GM23338 (cell line): ENCODE measurements around the gene PXK. TPM values are rescaled to one million over a fixed set of nuclear protein-coding genes. Genes with fewer than 3 reads are reported as not detected.

Experiments
- ATAC-seq: fragments of 200-7000 bp; cut with Tn5 transposase; 3 replicates; pipeline ENCODE4 v1.9.1; 2020
- DNase-seq: peaks from one replicate; pipeline ENCODE4 v3.0.0-alpha.2; 2015; ENCODE audit warnings: low spot score
- H2AFZ ChIP-seq: fragments of 200-600 bp; sonication (generic); 2 replicates; pipeline ENCODE4 v1.8.0; 2016; ENCODE audit warnings: antibody characterized with exemption, mild to moderate bottlenecking, moderate library complexity
- H3F3A ChIP-seq: fragments of 200-600 bp; sonication (generic); replicated peaks from 2 replicates; pipeline ENCODE4 v1.8.0; 2017; ENCODE audit warnings: antibody characterized with exemption, mixed run types, low read depth
- H3K27ac ChIP-seq: fragments of 200-600 bp; sonication (generic); 2 replicates; pipeline ENCODE4 v1.6.1; 2016; ENCODE audit warnings: low read depth
- H3K27me3 ChIP-seq: fragments of 200-600 bp; sonication (generic); 2 replicates; pipeline ENCODE4 v1.8.0; 2016; ENCODE audit warnings: mild to moderate bottlenecking, mixed run types, moderate library complexity; ENCODE audit not compliant: insufficient read depth
- H3K36me3 ChIP-seq: fragments of 200-600 bp; sonication (generic); 2 replicates; pipeline ENCODE4 v1.8.0; 2016; ENCODE audit warnings: mild to moderate bottlenecking; ENCODE audit not compliant: insufficient read depth
- H3K4me1 ChIP-seq: fragments of 200-600 bp; sonication (generic); 2 replicates; pipeline ENCODE4 v1.8.0; 2016; ENCODE audit warnings: mild to moderate bottlenecking, moderate library complexity; ENCODE audit not compliant: insufficient read depth
- H3K4me2 ChIP-seq: fragments of 200-600 bp; sonication (generic); 2 replicates; pipeline ENCODE4 v1.7.1; 2017; ENCODE audit warnings: mixed run types
- H3K4me3 ChIP-seq: fragments of 200-600 bp; sonication (generic); 2 replicates; pipeline ENCODE4 v1.6.1; 2016; ENCODE audit warnings: mixed run types
- H3K79me2 ChIP-seq: fragments of 200-600 bp; sonication (generic); replicated peaks from 2 replicates; pipeline ENCODE4 v1.8.0; 2017; ENCODE audit warnings: mild to moderate bottlenecking; ENCODE audit not compliant: insufficient read depth
- H3K9me2 ChIP-seq: fragments of 200-600 bp; sonication (generic); 2 replicates; pipeline ENCODE4 v1.8.0; 2017; ENCODE audit not compliant: insufficient read depth
- H4K20me1 ChIP-seq: fragments of 200-600 bp; sonication (generic); replicated peaks from 2 replicates; pipeline ENCODE4 v1.8.0; 2017; ENCODE audit warnings: mild to moderate bottlenecking; ENCODE audit not compliant: insufficient read depth
- H3K27ac Mint-ChIP-seq: 2 replicates; pipeline ENCODE4 v1.8.0; 2020; ENCODE audit warnings: inconsistent platforms, mild to moderate bottlenecking, moderate library complexity, mixed read lengths
- H3K27me3 Mint-ChIP-seq: 3 replicates; pipeline ENCODE4 v1.8.0; 2022; ENCODE audit warnings: low read depth, mild to moderate bottlenecking, moderate library complexity, mixed read lengths, inconsistent platforms; ENCODE audit not compliant: insufficient read depth, poor library complexity
- H3K36me3 Mint-ChIP-seq: 3 replicates; pipeline ENCODE4 v1.8.0; 2021; ENCODE audit warnings: low read depth, mild to moderate bottlenecking, inconsistent platforms, moderate library complexity, mixed read lengths
- H3K4me1 Mint-ChIP-seq: 3 replicates; pipeline ENCODE4 v1.8.0; 2020; ENCODE audit warnings: mild to moderate bottlenecking, inconsistent platforms, mixed read lengths
- H3K4me3 Mint-ChIP-seq: 3 replicates; pipeline ENCODE4 v1.8.0; 2021; ENCODE audit warnings: moderate library complexity, mild to moderate bottlenecking, inconsistent platforms, mixed read lengths
- H3K9me3 Mint-ChIP-seq: 3 replicates; pipeline ENCODE4 v1.8.0; 2020; ENCODE audit warnings: moderate library complexity, mild to moderate bottlenecking, inconsistent platforms, mixed read lengths
- CREB1 ChIP-seq: fragments of 250-450 bp; sonication (Bioruptor Pico); IDR thresholded peaks from 2 replicates; pipeline ENCODE4 v1.5.0; 2020; ENCODE audit warnings: low read depth, mild to moderate bottlenecking, moderate library complexity
- EZH2 ChIP-seq: fragments of 200-600 bp; sonication (generic); IDR thresholded peaks from one replicate; pipeline ENCODE4 v1.8.0; 2017; ENCODE audit warnings: antibody characterized with exemption, mild to moderate bottlenecking, low read depth; ENCODE audit not compliant: unreplicated experiment
- EZH2phosphoT487 ChIP-seq: fragments of 200-600 bp; sonication (generic); IDR thresholded peaks from one replicate; pipeline ENCODE4 v1.8.1; 2018; ENCODE audit warnings: antibody characterized with exemption; ENCODE audit not compliant: unreplicated experiment
- JUNB ChIP-seq: IDR thresholded peaks from one replicate; pipeline ENCODE4 v1.6.1; 2016; ENCODE audit warnings: antibody characterized with exemption; ENCODE audit not compliant: unreplicated experiment
- NANOG ChIP-seq: IDR thresholded peaks from 2 replicates; pipeline ENCODE4 v1.6.1; 2016; ENCODE audit warnings: antibody characterized with exemption, borderline replicate concordance
- POLR2AphosphoS5 ChIP-seq: IDR thresholded peaks from 2 replicates; pipeline ENCODE4 v1.6.1; 2016; ENCODE audit warnings: antibody characterized with exemption, low read depth
- REST ChIP-seq: IDR thresholded peaks from one replicate; pipeline ENCODE4 v1.6.1; 2018; ENCODE audit warnings: antibody characterized with exemption; ENCODE audit not compliant: unreplicated experiment
- STAT1 ChIP-seq: IDR thresholded peaks from one replicate; pipeline ENCODE4 v1.6.1; 2016; ENCODE audit warnings: antibody characterized with exemption; ENCODE audit not compliant: unreplicated experiment
- ZNF114 ChIP-seq: fragments of 250-450 bp; sonication (Bioruptor Pico); IDR thresholded peaks from 2 replicates; pipeline ENCODE4 v1.5.0; 2020; ENCODE audit warnings: mild to moderate bottlenecking, moderate library complexity
- ZNF331 ChIP-seq: fragments of 250-450 bp; sonication (Bioruptor Pico); IDR thresholded peaks from 2 replicates; pipeline ENCODE4 v1.5.0; 2020; ENCODE audit warnings: low read depth, mild to moderate bottlenecking, moderate library complexity
- polyA plus RNA-seq: library from polyadenylated mRNA; unstranded; fragments of >200 nt; fragmentation: Nextera tagmentation; extraction: Ambion mirVana; gene quantifications from 2 replicates; pipeline ENCODE4 v1.2.1, GENCODE V29; 2016
- total RNA-seq: library from RNA; depleted of rRNA; stranded (reverse); fragments of >200 nt; shearing (Covaris generic); gene quantifications from 2 replicates; pipeline ENCODE4 v1.2.3, GENCODE V29; 2014
- TF ChIP-seq, protein P1 (sequence below): IDR thresholded peaks from 2 replicates; pipeline ENCODE4 v1.6.1; 2016; ENCODE audit warnings: antibody characterized with exemption
- TF ChIP-seq, protein P2 (sequence below), 2 experiments: fragments of 200-600 bp in 1 of 2; sonication (generic) in 1 of 2; conservative IDR thresholded peaks; 2 replicates each; pipeline versions ENCODE4 v1.5.1 to v1.6.1; 2016 to 2017; ENCODE audit warnings: antibody characterized with exemption in 2 of 2, low read depth in 2 of 2, mild to moderate bottlenecking in 2 of 2, moderate library complexity in 1 of 2

The PXK gene
- total and polyA plus RNA-seq, 2 experiments from 2014 or later = 6.4 to 6.5 TPM

DNA sequence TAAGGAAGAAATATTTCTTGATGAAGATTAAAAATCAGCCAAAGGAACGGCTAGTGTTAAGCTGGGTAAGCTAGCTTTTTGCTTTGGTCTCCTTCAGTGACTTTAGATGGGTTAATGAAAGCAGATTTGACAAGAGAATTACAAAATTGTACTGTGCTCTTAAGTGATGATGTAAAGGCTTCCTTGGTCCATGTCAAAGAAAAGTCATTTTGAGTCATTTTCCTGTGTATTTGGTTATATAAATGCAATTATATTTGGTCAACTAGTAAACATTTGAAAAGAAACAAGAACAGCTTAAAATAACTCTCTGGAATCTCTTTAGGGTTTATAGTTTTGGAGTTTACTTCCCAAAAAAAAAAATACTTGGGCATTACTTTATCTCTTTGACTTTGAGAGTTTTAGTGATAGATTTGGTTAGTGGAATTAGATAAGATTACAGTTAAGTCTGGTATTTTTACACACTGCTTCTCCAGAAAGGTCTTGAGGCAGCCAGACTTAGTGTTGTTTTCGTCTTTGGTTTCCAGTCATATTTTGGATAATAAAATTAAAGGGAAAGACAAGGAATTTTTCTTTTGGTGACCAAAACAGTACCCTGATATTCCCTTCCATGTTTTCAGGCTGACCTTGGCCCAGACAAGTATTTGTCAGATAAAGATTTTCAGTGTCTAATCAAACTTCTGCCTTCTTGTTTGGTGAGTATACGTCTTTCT lies 58.6 kb downstream of the PXK start (continued):
- TF ChIP-seq POLR2AphosphoS5 = no peak
- TF ChIP-seq STAT1 = no peak
- no peak for TF ChIP-seq REST

GRCh38 chr3:58392181-58392580 lies 59.5 kb downstream of the PXK start:
- Mint-ChIP-seq H3K4me1 (peaks cover 46% of the 10 kb centered on the region), H3K27ac (no peak overlapping the region), H3K27me3 (no peaks in the 10 kb centered on the region), H3K9me3 (no peaks in the 10 kb centered on the region), H3K4me3 (no peak overlapping the region), H3K36me3 (no peaks in the 10 kb centered on the region)
- peaks cover 33% of the 10 kb centered on the region for H3K4me1 ChIP-seq
- H3F3A ChIP-seq = no peaks in the 10 kb centered on the region
- no peaks in the 10 kb centered on the region for H3K36me3 ChIP-seq
- DNase-seq = no peak
- H4K20me1 ChIP-seq = no peaks in the 10 kb centered on the region
- no peaks in the 10 kb centered on the region for H3K79me2 ChIP-seq
- no peak overlapping the region for H3K4me2 ChIP-seq
- H3K27me3 ChIP-seq = no peaks in the 10 kb centered on the region
- no peaks in the 10 kb centered on the region for H3K9me2 ChIP-seq
- no peak overlapping the region for H3K27ac ChIP-seq
- H2AFZ ChIP-seq = no peak overlapping the region
- H3K4me3 ChIP-seq = no peak overlapping the region
- no peak for ATAC-seq
- TF ChIP-seq JUNB = no peak
- TF ChIP-seq, protein P1, sequence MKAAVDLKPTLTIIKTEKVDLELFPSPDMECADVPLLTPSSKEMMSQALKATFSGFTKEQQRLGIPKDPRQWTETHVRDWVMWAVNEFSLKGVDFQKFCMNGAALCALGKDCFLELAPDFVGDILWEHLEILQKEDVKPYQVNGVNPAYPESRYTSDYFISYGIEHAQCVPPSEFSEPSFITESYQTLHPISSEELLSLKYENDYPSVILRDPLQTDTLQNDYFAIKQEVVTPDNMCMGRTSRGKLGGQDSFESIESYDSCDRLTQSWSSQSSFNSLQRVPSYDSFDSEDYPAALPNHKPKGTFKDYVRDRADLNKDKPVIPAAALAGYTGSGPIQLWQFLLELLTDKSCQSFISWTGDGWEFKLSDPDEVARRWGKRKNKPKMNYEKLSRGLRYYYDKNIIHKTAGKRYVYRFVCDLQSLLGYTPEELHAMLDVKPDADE = no peak
- TF ChIP-seq NANOG = no peak
- TF ChIP-seq STAT1 = no peak
- no peak for TF ChIP-seq POLR2AphosphoS5
- no peak for TF ChIP-seq ZNF331 (CRISPR knock-in tag)
- TF ChIP-seq ZNF114 (CRISPR knock-in tag) = no peak
- TF ChIP-seq EZH2phosphoT487 = no peak
- no peak for TF ChIP-seq EZH2
- TF ChIP-seq, protein P2, sequence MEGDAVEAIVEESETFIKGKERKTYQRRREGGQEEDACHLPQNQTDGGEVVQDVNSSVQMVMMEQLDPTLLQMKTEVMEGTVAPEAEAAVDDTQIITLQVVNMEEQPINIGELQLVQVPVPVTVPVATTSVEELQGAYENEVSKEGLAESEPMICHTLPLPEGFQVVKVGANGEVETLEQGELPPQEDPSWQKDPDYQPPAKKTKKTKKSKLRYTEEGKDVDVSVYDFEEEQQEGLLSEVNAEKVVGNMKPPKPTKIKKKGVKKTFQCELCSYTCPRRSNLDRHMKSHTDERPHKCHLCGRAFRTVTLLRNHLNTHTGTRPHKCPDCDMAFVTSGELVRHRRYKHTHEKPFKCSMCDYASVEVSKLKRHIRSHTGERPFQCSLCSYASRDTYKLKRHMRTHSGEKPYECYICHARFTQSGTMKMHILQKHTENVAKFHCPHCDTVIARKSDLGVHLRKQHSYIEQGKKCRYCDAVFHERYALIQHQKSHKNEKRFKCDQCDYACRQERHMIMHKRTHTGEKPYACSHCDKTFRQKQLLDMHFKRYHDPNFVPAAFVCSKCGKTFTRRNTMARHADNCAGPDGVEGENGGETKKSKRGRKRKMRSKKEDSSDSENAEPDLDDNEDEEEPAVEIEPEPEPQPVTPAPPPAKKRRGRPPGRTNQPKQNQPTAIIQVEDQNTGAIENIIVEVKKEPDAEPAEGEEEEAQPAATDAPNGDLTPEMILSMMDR (conservative IDR thresholded peaks at IDR 0.05; ENCODE audit: low read depth in 2 of 2) = no peak
- TF ChIP-seq CREB1 (CRISPR knock-in tag) = no peak
- TF ChIP-seq REST = no peak
